Measurements from ENCODE around the gene HCN4. TPM values are rescaled to one million over a fixed set of nuclear protein-coding genes. Genes with fewer than 3 reads are reported as not detected.

The HCN4 gene
- total RNA-seq, 2 donors from 2014 or later, result not detected

GRCh38 chr15:73386886-73387506, 18.2 kb upstream of the HCN4 start:
- H3K4me3 ChIP-seq, result no peak overlapping the region
- DNase-seq (ENCODE audit: low spot score) (no peak), ATAC-seq (ENCODE audit: insufficient number of reproducible peaks, low FRiP score, low read depth) (no peak)
- no peaks in the 10 kb centered on the region for H3K4me1 ChIP-seq (ENCODE audit: control insufficient read depth in 1 of 2, low read depth in 2 of 2)
- H3K36me3 ChIP-seq, result no peaks in the 10 kb centered on the region
- H3K9me3 ChIP-seq, result no peaks in the 10 kb centered on the region
- TF ChIP-seq, protein P1, sequence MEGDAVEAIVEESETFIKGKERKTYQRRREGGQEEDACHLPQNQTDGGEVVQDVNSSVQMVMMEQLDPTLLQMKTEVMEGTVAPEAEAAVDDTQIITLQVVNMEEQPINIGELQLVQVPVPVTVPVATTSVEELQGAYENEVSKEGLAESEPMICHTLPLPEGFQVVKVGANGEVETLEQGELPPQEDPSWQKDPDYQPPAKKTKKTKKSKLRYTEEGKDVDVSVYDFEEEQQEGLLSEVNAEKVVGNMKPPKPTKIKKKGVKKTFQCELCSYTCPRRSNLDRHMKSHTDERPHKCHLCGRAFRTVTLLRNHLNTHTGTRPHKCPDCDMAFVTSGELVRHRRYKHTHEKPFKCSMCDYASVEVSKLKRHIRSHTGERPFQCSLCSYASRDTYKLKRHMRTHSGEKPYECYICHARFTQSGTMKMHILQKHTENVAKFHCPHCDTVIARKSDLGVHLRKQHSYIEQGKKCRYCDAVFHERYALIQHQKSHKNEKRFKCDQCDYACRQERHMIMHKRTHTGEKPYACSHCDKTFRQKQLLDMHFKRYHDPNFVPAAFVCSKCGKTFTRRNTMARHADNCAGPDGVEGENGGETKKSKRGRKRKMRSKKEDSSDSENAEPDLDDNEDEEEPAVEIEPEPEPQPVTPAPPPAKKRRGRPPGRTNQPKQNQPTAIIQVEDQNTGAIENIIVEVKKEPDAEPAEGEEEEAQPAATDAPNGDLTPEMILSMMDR (IDR thresholded peaks at IDR 0.05), result no peak
- no peak overlapping the region for H3K27ac ChIP-seq
- no peaks in the 10 kb centered on the region for H3K27me3 ChIP-seq (replicated peaks; ENCODE audit: insufficient read depth)

DNA sequence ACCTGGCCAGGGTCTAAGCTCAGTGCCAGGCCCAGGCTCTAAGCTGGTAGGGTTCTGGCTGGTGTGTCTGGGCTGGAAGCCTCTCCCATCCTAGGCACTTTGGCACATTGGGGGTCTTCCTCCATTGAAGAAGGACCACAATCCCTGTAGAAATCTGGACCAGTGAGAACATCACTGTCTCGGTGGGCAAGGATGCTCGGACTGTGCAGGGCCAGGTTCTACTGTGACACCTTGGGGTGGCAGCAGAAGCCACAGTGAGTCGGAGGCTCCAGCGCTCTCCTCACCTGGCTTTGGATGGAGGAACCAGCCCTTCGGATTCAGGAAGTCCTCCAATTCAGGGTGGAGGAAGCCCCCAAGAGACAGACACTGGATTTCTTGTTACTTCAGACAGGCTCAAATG, 17.5 kb upstream of the HCN4 start:
- TF ChIP-seq, protein P1 (IDR thresholded peaks at IDR 0.05), result no peak
- Histone ChIP-seq H3K9me3 (no peaks in the 10 kb centered on the region), H3K27ac (no peak overlapping the region), H3K4me3 (no peak overlapping the region), H3K36me3 (no peaks in the 10 kb centered on the region), H3K4me1 (ENCODE audit: control insufficient read depth in 1 of 2, low read depth in 2 of 2) (no peaks in the 10 kb centered on the region), H3K27me3 (replicated peaks; ENCODE audit: insufficient read depth) (no peaks in the 10 kb centered on the region)
- DNase-seq (ENCODE audit: low spot score) (no peak), ATAC-seq (ENCODE audit: insufficient number of reproducible peaks, low FRiP score, low read depth) (no peak)

DNA sequence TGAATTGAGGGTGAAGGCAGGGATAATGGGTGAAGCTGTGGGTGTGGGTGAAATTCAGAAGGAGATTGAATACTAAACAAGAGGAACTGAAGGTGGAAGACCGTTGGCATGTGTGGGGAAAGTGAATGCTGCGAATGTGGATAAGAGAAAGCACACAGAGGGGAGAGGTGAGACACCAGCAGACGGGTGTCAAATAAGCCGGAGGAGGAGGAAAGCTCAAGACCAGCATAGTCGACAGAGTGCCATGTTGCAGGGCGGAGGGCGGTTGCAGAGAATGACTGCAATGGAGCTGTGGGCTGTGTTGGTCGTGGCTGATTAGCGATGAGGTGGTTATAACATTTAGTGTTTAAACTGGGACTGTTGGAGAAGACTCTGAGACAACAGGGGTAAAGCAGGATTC, 16.4 kb upstream of the HCN4 start:
- H3K4me3 ChIP-seq, result no peak overlapping the region
- H3K27ac ChIP-seq, result no peak overlapping the region
- ATAC-seq (ENCODE audit: insufficient number of reproducible peaks, low FRiP score, low read depth) (no peak), DNase-seq (ENCODE audit: low spot score) (no peak)
- H3K4me1 ChIP-seq (ENCODE audit: control insufficient read depth in 1 of 2, low read depth in 2 of 2), result no peaks in the 10 kb centered on the region
- no peaks in the 10 kb centered on the region for H3K36me3 ChIP-seq
- no peaks in the 10 kb centered on the region for H3K27me3 ChIP-seq (replicated peaks; ENCODE audit: insufficient read depth)
- H3K9me3 ChIP-seq, result no peaks in the 10 kb centered on the region
- TF ChIP-seq, protein P1 (IDR thresholded peaks at IDR 0.05), result no peak

GRCh38 chr15:73383310-73384189, 14.8 kb upstream of the HCN4 start:
- H3K27me3 ChIP-seq (replicated peaks; ENCODE audit: insufficient read depth), result no peaks in the 10 kb centered on the region
- no peaks in the 10 kb centered on the region for H3K4me1 ChIP-seq (ENCODE audit: control insufficient read depth in 1 of 2, low read depth in 2 of 2)
- no peak overlapping the region for H3K27ac ChIP-seq
- no peaks in the 10 kb centered on the region for H3K36me3 ChIP-seq
- no peak for DNase-seq (ENCODE audit: low spot score)
- TF ChIP-seq, protein P1 (IDR thresholded peaks at IDR 0.05), result no peak
- no peak overlapping the region for H3K4me3 ChIP-seq
- no peaks in the 10 kb centered on the region for H3K9me3 ChIP-seq
- no peak for ATAC-seq (ENCODE audit: insufficient number of reproducible peaks, low FRiP score, low read depth)

- H3K27me3 ChIP-seq (replicated peaks; ENCODE audit: insufficient read depth), result no peaks in the 10 kb centered on the region
- DNase-seq (ENCODE audit: low spot score) (no peak), ATAC-seq (ENCODE audit: insufficient number of reproducible peaks, low FRiP score, low read depth) (no peak)
- no peaks in the 10 kb centered on the region for H3K4me1 ChIP-seq (ENCODE audit: control insufficient read depth in 1 of 2, low read depth in 2 of 2)
- no peak overlapping the region for H3K27ac ChIP-seq
- H3K36me3 ChIP-seq, result no peaks in the 10 kb centered on the region
- H3K4me3 ChIP-seq, result no peak overlapping the region
- TF ChIP-seq, protein P1 (IDR thresholded peaks at IDR 0.05), result no peak
- no peaks in the 10 kb centered on the region for H3K9me3 ChIP-seq
Observed at GRCh38 chr15:73382115-73382514, 13.4 kb upstream of the HCN4 start.
